Ovary (tissue), 9 donors: Measurements from ENCODE around the gene GBF1. TPM values are rescaled to one million over a fixed set of nuclear protein-coding genes. Genes with fewer than 3 reads are reported as not detected.

ENCODE experiments used
- DNase-seq, 5 donors: peaks; one replicate each; pipeline ENCODE4 v3.0.0-alpha.2; 2019 to 2020
- H3K27ac ChIP-seq, 2 donors: fragments of 200-600 bp; one replicate each; pipeline versions ENCODE4 v1.5.1 to v1.8.0; 2019 to 2022
- H3K27me3 ChIP-seq: fragments of 200-600 bp; one replicate; pipeline ENCODE4 v1.8.0; 2022
- H3K36me3 ChIP-seq: fragments of 200-600 bp; sonication (generic); one replicate; pipeline ENCODE4 v1.5.1; 2019
- H3K4me1 ChIP-seq: one replicate; pipeline ENCODE4 v1.8.1; 2013; ENCODE audit warnings: mild to moderate bottlenecking, moderate library complexity; ENCODE audit not compliant: insufficient read depth
- H3K4me3 ChIP-seq: fragments of 200-600 bp; sonication (generic); one replicate; pipeline ENCODE4 v1.5.1; 2017
- H3K9me3 ChIP-seq, 2 donors: fragments of 200-600 bp in 1 of 2; sonication (generic) in 1 of 2; one replicate each; pipeline versions ENCODE4 v1.5.1 to v1.8.1; 2013 to 2019; ENCODE audit warnings: mild to moderate bottlenecking in 1 of 2, moderate library complexity in 1 of 2
- CTCF ChIP-seq, 3 donors: fragments of 450-650 bp in 2 of 3; fragments of 200-600 bp in 1 of 3; IDR thresholded peaks; one replicate each; pipeline versions ENCODE4 v1.5.1 to v1.8.0; 2016 to 2022; ENCODE audit warnings: antibody characterized with exemption in 3 of 3, mild to moderate bottlenecking in 1 of 3
- EP300 ChIP-seq: sonication (generic); formaldehyde crosslinking; IDR thresholded peaks from one replicate; pipeline ENCODE4 v1.6.1; 2017; ENCODE audit warnings: antibody characterized with exemption
- POLR2A ChIP-seq: fragments of 450-650 bp; IDR thresholded peaks from one replicate; pipeline ENCODE4 v1.6.1; 2017; ENCODE audit warnings: antibody characterized with exemption, mild to moderate bottlenecking, moderate library complexity
- WGBS, 3 donors: extraction: QIAGEN DNeasy Blood & Tissue Kit in 1 of 3; methylation state at CpG; one replicate each; pipeline versions ENCODE4 v1.1.5 to v1.1.7; 2013 to 2017; 5-methylcytosine and 5-hydroxymethylcytosine counted together
- intact Hi-C, 4 donors: fragments of 100-400 bp; cut with DNase I; formaldehyde crosslinking; loops; one replicate each; pipeline versions ENCODE4 v1.11.0 to v1.15.1; 2022 to 2023
- polyA plus RNA-seq, 2 donors: library from polyadenylated mRNA; stranded (reverse); fragments of 200-250 nt in 1 of 2; fragments of 350-450 nt in 1 of 2; fragmentation: Illumina TruSeq in 1 of 2; extraction: RNeasy Lipid Tissue Mini Kit (QIAGEN cat#74804) in 1 of 2; gene quantifications; one replicate each; pipeline ENCODE4 v1.2.3, GENCODE V29; 2013 to 2014
- total RNA-seq, 7 donors: library from RNA; depleted of rRNA in 2 of 7; stranded (reverse); fragments of >200 nt in 2 of 7; fragmentation: NEBNext Ultra II Directional in 3 of 7; extraction: Animal tissue kit (Norgen Biotek cat#: 25700) in 3 of 7; gene quantifications; one replicate each; pipeline versions ENCODE4 v1.1.0 to v1.2.4, GENCODE V29; 2016 to 2023
- donor health status: DM: no; HTN: no; CAD: no; lungs with moderate emphysema.
- donor health status: DM: no; HTN: no; CAD: no.
- donor health status: Bipolar disorder and iron deficiency.
- donor health status: DM: yes; HTN: yes; CAD: no.
- donor health status: DM: no; HTN: no; CAD: no.
- donor health status: DM: yes; HTN: yes; CAD: no.

The GBF1 gene
- total and polyA plus RNA-seq, 9 donors: 13.2 to 43.2 (median 34.4) TPM

DNA sequence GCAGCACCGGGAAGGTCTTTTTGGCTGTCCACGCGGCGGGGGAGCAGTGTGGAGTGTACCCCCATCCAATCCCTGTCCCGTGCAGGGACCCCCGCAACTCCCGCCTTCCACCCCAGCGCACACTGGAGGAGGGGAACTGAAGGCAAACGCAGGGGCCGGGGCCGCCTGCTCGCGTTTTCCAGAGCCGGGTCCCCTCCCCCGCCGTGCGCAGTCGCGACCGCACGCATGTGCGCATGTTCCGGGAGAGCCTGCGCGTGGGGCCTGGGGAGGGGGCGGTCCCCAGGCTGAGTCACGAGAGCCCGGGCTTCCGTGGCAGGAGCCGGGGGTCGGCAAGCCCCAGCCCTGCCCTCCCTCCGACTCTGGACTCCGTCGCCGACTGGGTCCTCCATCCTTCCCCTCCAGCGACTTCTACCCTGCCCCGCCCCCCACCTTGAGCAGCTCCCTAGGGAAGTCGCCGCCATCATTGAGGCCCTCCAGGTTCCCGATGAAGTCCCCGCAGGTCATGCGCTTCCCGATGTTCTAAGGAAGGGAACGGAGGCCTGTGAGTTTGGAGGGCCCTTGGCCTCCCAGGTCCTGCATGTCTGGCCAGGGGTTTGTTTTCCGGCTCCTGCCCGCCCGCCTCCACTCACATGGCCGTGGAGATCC is 165.2 kb downstream of the GBF1 start:
- DNase-seq: peak in 3 of 5 donors; percentile 50 to 70 (median 70)
- intact Hi-C loops: no loop called here
- 1 to 2% (median 1%) methylated on average over 46 to 48 of the region's 48 CpGs for WGBS, 3 donors
- Histone ChIP-seq H3K9me3 (no peaks in the 10 kb centered on the region), H3K27me3 (no peaks in the 10 kb centered on the region), H3K27ac (no peak overlapping the region), H3K4me3 (peak overlapping the region; percentile 48), H3K4me1 (peaks cover 5% of the 10 kb centered on the region), H3K36me3 (no peaks in the 10 kb centered on the region)
- TF ChIP-seq EP300: no peak
- TF ChIP-seq CTCF (IDR thresholded peaks at IDR 0.05): no peak
- TF ChIP-seq POLR2A: no peak

- Histone ChIP-seq H3K9me3 (no peaks in the 10 kb centered on the region), H3K4me3 (no peak overlapping the region), H3K4me1 (peaks cover 5% of the 10 kb centered on the region), H3K27me3 (no peaks in the 10 kb centered on the region), H3K27ac (no peak overlapping the region), H3K36me3 (no peaks in the 10 kb centered on the region)
- intact Hi-C loops: no loop called here
- TF ChIP-seq POLR2A (no peak), CTCF (IDR thresholded peaks at IDR 0.05) (no peak), EP300 (no peak)
- DNase-seq: no peak
- WGBS, 3 donors: 79 to 82% (median 82%) methylated on average over 14 of the region's 14 CpGs
Observed at GRCh38 chr10:102411341-102412255, 166.3 kb downstream of the GBF1 start.

- WGBS, 3 donors: 85 to 86% (median 86%) methylated on average over 10 of the region's 10 CpGs
- DNase-seq: no peak
- no peaks in the 10 kb centered on the region for H3K9me3 ChIP-seq
- H3K27ac ChIP-seq: no peak overlapping the region
- H3K4me1 ChIP-seq: peaks cover 5% of the 10 kb centered on the region
- no peaks in the 10 kb centered on the region for H3K27me3 ChIP-seq
- H3K36me3 ChIP-seq: no peaks in the 10 kb centered on the region
- TF ChIP-seq CTCF (IDR thresholded peaks at IDR 0.05): no peak
- TF ChIP-seq EP300: no peak
- TF ChIP-seq POLR2A: no peak
- H3K4me3 ChIP-seq: no peak overlapping the region
- intact Hi-C loops: no loop called here
Observed at GRCh38 chr10:102412293-102412692, 167.0 kb downstream of the GBF1 start.

DNA sequence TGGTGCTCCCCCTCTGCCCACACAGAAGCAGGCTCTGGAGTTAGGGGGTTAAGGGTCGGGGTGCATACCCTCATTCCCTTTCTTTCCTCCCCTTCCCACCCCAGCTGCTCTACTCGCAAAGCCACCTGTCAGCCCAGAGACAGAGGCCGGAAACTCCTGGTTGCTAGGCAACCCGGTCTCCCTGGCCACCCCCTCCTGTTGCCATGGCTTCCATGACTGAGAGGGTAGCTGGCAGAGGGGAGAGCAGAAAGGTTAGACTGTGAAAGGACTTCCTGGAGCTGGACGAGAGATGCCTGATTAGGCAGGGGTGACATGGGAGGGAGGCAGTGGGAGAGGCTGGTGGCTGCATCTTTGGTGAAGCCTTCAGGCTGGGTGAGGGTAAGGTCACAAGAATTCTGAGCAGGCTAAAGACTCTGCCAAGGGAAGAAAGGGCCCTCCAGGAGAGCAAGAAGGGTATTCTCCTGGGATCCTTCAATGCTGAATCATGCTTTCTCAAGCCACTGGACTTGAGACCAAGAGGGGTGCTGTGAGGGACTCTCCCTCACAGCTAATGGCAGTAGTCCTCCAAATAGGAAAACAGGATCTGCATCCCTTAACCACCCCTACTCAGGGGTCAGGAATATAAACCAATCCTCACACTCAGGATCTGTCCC is 167.8 kb downstream of the GBF1 start:
- no peak for TF ChIP-seq CTCF (IDR thresholded peaks at IDR 0.05)
- Histone ChIP-seq H3K9me3 (no peaks in the 10 kb centered on the region), H3K4me3 (no peak overlapping the region), H3K27me3 (no peaks in the 10 kb centered on the region), H3K27ac (no peak overlapping the region), H3K36me3 (no peaks in the 10 kb centered on the region), H3K4me1 (peaks cover 5% of the 10 kb centered on the region)
- 6 to 21% (median 13%) methylated on average over 5 of the region's 5 CpGs for WGBS, 3 donors
- no peak for DNase-seq
- intact Hi-C loops: no loop called here
